NCI-H2196 (cell line): Measurements from ENCODE around the gene MYO1E.
"Not testable (repeated sequence)": the region's sequence is repeated elsewhere in the genome, so short reads cannot be mapped to it uniquely, and the experiment has no call there.

ENCODE experiments used
- DNase-seq: peaks from one replicate; lab custom pipeline; 2025; ENCODE audit not compliant: unreplicated experiment; lab: John Stamatoyannopoulos, UW

MYO1E gene

GRCh38 chr15:59387196-59387878 is 14.7 kb upstream of the MYO1E start:
- DNase-seq: not testable (repeated sequence)

- no peak for DNase-seq
Observed at GRCh38 chr15:59385171-59385570, 12.5 kb upstream of the MYO1E start.

GRCh38 chr15:59384507-59384906 is 11.8 kb upstream of the MYO1E start:
- no peak for DNase-seq

- DNase-seq: no peak
Observed at GRCh38 chr15:59380902-59381610, 8.4 kb upstream of the MYO1E start.

- no peak for DNase-seq
Observed at GRCh38 chr15:59379531-59379930, 6.9 kb upstream of the MYO1E start.

GRCh38 chr15:59378855-59379254 is 6.2 kb upstream of the MYO1E start:
- no peak for DNase-seq

GRCh38 chr15:59377924-59378323 is 5.3 kb upstream of the MYO1E start:
- no peak for DNase-seq

GRCh38 chr15:59376733-59377132 is 4.1 kb upstream of the MYO1E start:
- no peak for DNase-seq

GRCh38 chr15:59373215-59373614 is 544 bp upstream of the MYO1E start:
- DNase-seq: no peak

GRCh38 chr15:59371458-59372351 is 966 bp downstream of the MYO1E start:
- DNase-seq: no peak

- no peak for DNase-seq
Observed at GRCh38 chr15:59369597-59369996, 3.1 kb downstream of the MYO1E start.

- DNase-seq: no peak
Observed at GRCh38 chr15:59367022-59367451, 5.6 kb downstream of the MYO1E start.

GRCh38 chr15:59366333-59367021 is 6.2 kb downstream of the MYO1E start:
- DNase-seq: no peak

GRCh38 chr15:59364248-59364647 is 8.4 kb downstream of the MYO1E start:
- DNase-seq: no peak

GRCh38 chr15:59362331-59362730 is 10.3 kb downstream of the MYO1E start:
- no peak for DNase-seq

- DNase-seq: no peak
Observed at GRCh38 chr15:59360896-59361295, 11.8 kb downstream of the MYO1E start.

GRCh38 chr15:59360305-59360704 is 12.4 kb downstream of the MYO1E start:
- no peak for DNase-seq

- no peak for DNase-seq
Observed at GRCh38 chr15:59355730-59356129, 16.9 kb downstream of the MYO1E start.

GRCh38 chr15:59354417-59355031 is 18.1 kb downstream of the MYO1E start:
- no peak for DNase-seq

GRCh38 chr15:59353994-59354416 is 18.7 kb downstream of the MYO1E start:
- no peak for DNase-seq

GRCh38 chr15:59352683-59353082 is 20.0 kb downstream of the MYO1E start:
- no peak for DNase-seq
